NCI-H226 (cell line): ENCODE measurements around the gene ARHGEF7.

Experiments used
- DNase-seq: peaks from one replicate; pipeline ENCODE4 v3.0.0-alpha.2; 2015

Gene ARHGEF7

GRCh38 chr13:111202156-111202621 lies 87.1 kb downstream of the ARHGEF7 start:
- DNase-seq: no peak

- DNase-seq: peak; percentile 70
These were observed 87.6 kb downstream of the ARHGEF7 start for GRCh38 chr13:111202745-111203144.

GRCh38 chr13:111203736-111204389 lies 88.8 kb downstream of the ARHGEF7 start:
- no peak for DNase-seq

- DNase-seq: peak; percentile 58
These were observed 89.5 kb downstream of the ARHGEF7 start for GRCh38 chr13:111204438-111205177.

- no peak for DNase-seq
These were observed 91.0 kb downstream of the ARHGEF7 start for GRCh38 chr13:111206148-111206547.

- DNase-seq: no peak
These were observed 94.5 kb downstream of the ARHGEF7 start for GRCh38 chr13:111209613-111210012.

- DNase-seq: no peak
These were observed 95.0 kb downstream of the ARHGEF7 start for GRCh38 chr13:111210091-111210490.

GRCh38 chr13:111210544-111211469 lies 95.7 kb downstream of the ARHGEF7 start:
- peak; percentile 76 for DNase-seq

GRCh38 chr13:111211789-111212516 lies 96.8 kb downstream of the ARHGEF7 start:
- DNase-seq: peak; percentile 19

GRCh38 chr13:111212517-111212873 lies 97.4 kb downstream of the ARHGEF7 start:
- no peak for DNase-seq

- DNase-seq: no peak
These were observed 99.0 kb downstream of the ARHGEF7 start for GRCh38 chr13:111213964-111214726.

GRCh38 chr13:111215081-111216047 lies 100.3 kb downstream of the ARHGEF7 start:
- no peak for DNase-seq

- DNase-seq: no peak
These were observed 101.3 kb downstream of the ARHGEF7 start for GRCh38 chr13:111216166-111216960.

GRCh38 chr13:111217641-111218040 lies 102.5 kb downstream of the ARHGEF7 start:
- DNase-seq: no peak

- no peak for DNase-seq
These were observed 104.2 kb downstream of the ARHGEF7 start for GRCh38 chr13:111219280-111219679.

GRCh38 chr13:111219950-111220349 lies 104.8 kb downstream of the ARHGEF7 start:
- no peak for DNase-seq

- DNase-seq: no peak
These were observed 110.1 kb downstream of the ARHGEF7 start for GRCh38 chr13:111225166-111225565.

GRCh38 chr13:111225810-111226546 lies 110.9 kb downstream of the ARHGEF7 start:
- no peak for DNase-seq

GRCh38 chr13:111227405-111227804 lies 112.3 kb downstream of the ARHGEF7 start:
- no peak for DNase-seq
